Measurements from ENCODE around the gene RUVBL2.
"Not testable (repeated sequence)": the region's sequence is repeated elsewhere in the genome, so short reads cannot be mapped to it uniquely, and the experiment has no call there.

RUVBL2 gene

DNA sequence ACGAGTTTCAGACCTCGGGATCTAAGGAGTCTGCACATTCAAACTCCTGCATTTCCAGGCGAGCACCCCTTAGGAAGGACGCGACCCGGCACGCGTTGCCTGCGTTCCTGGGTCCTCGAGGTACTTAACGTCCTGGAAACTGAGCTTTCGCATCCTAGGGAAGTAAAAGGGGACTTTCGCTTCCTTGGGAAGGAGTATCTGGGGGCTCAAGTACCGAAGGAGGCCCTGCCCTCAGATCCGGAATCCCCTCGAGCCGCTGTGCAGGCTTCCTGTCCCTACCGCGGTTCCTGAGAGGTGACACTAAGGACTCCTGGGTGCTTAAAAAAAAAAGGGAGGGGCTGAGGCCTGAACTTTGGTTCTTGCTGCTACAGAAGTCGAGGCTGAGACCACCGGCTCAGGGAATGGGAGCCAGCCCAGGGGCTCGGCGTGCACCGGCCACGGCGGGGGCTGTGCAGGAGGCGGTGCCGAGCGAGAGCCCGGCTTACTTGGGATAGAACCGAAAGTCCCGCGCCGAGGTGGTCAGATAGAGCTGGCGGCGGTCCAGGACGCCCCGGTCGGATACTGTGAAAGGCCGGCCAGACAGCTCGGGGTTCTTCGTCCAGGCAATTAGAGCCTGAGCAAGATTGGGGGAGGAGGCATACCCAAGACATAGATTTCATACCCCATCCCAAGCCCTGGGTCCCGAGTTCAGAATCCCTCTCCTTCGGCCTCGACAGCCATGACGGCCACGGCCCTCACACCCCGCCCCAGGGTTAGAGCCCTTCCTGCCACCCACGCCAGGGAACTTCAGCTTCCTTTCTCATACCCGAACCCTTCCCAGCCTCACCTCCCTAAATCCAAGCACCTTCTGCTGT lies 24.9 kb downstream of the RUVBL2 start:
- peak; percentile 3 for DNase-seq (ENCODE audit: low spot score)

DNA sequence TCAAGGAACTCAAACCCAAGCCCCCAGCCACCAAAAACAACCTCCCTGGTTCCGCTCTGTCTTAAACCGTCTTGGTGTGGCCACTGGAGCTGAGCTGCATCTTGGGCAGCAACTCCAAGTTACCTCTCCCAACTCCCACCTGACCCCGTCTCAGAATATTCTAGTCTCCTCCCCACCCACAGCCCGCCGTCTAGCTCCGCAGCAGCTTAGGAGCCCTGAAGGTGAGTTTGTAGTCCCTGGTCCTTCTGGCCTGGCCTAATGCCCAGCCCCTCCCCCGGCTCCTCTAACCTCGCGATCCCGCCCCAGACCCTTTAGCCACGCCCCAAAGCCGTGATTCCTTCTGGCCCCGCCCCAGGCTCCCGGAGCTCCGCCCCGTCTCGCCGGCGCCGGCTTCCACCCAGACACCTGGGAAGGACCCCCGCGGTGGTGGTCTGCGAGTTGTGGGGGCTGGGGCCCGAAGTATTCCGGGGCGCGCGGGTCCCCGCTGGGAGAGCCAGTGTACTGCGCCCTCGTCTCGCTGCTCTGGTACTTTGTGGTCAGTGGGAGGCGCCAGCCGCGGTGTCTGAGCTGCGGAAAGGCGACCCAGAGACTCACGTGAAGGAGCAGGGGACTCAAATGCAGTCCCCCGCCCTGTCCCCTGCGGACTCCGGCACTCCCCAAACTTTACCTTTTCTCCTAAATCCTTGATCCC lies 25.7 kb downstream of the RUVBL2 start:
- peak; percentile 84 for DNase-seq (ENCODE audit: low spot score)

DNA sequence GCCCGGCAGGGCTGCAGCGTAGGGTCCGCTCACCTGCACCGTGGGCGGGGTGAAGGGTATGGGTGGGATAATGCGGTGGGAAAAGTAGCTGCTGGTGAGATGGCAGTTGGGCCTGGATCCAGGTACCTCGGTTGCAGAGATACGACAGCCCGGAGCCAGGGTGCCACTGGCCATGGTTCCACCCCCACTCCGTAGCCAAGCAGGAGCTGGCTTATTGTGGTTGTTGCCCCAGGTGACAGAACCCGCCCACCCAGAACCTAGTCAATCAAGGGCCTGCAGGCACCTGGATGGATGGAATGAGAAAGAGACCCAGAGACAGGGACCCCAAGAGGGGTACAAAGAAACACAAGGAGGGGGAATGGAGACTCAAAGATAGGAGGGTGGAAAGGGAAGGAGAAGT lies 26.7 kb downstream of the RUVBL2 start:
- DNase-seq (ENCODE audit: low spot score) = peak; percentile 50

DNA sequence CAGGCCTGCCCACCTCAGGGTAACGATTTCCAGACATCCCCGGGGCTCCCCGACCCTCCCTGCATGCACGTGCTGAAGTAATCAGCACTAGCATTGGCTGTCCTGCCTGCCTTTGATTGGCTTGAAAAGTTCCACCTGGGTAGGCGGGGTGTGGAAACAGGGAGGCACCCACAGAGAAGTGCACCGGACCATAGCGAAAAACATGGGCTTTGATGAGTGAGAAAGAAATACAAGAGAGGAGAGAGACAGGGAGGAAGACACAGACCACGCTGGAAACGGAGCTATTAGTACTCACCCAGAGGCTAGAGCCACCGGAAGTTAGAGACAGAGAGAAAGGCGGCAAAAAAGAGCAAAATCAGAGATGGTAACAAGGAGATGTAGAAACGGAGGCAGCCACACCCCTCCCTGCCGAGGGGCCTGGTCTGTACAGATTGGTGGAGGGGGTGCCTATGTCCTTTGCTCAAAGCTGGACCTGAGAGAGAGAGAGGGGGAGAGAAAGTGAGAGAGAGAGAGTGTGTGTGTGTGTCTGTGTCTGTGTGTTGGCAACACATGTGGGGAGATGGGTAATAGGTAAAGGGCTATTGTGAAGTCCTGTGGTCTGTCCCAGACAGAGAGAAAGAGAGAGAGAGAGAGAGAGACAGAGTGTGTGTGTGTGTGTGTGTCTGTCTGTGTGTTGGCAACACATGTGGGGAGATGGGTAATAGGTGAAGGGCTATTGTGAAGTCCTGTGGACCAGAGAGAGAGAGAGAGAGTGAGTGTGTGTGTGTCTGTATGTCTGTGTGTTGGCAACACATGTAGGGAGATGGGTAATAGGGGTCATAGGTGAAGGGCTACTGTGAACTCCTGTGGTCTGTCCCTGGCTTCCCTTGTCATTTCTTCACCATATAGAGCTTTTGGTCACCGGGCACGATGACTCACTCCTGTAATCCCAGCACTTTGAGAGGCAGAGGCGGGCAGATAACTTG lies 27.5 kb downstream of the RUVBL2 start:
- DNase-seq (ENCODE audit: low spot score) = peak; percentile 49

DNA sequence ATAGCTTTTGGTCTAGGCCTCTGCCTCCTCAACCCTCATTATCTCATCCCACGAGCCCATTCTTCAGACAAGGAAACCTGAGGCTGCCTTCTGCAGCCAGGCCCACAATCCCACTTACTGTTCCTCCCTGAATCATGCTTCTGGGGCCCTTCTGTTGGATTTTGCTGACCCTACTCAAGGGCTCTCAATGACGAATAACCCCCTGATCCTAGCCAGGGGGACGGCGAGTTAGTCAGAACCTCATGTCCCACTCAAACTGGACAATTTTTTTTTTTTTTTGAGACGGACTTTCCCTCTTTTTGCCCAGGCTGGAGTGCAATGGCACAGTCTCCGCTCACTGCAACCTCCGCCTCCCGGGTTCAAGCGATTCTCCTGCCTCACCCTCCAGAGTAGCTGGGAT lies 28.4 kb downstream of the RUVBL2 start:
- no peak for DNase-seq (ENCODE audit: low spot score)

DNA sequence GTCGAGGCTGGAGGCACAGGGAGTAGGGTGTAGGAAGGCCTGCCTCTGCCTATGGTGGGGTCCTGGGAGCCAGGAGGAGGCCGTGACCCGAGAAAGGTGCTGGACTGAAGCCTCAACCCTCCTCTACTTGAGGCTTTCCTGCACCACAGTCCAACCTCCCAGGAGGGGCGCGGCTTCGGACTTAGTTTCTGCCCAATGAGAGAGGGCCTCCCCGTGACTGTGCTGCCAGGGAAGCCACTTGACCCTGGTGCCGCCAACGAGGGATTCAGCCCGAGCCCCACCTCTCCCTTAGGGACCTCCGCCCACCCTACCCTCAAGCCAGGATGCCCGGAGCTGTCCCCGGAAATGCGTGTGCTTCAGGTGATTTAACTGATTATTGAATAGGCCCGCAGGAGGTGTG lies 30.5 kb downstream of the RUVBL2 start, which contains the start of gene CGB3:
TSS of gene CGB3 (minus strand) at position 101 of the 400 bp plus-strand sequence. CDS start 362 bp downstream, outside the sequence.
- not testable (repeated sequence) for DNase-seq (ENCODE audit: low spot score)

DNA sequence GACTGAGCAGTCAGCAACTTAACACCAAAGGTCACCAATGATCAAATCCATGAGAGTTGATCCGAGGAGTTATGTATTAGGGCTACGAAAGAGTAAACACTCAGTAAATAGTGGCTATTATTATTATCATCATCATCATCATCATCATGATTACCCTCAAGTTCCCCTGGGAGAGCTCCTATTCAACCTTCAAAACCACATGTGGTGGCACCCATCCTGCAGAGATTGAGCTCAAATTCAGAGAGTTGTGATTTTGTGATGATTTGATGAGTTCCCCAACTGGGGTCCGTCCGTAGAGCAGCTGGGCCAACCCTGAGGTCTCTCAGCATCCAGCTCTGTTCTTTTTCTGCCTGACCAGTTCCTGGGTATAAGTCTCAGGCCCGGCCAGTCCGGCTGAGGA lies 31.4 kb downstream of the RUVBL2 start:
- not testable (repeated sequence) for DNase-seq (ENCODE audit: low spot score)

DNA sequence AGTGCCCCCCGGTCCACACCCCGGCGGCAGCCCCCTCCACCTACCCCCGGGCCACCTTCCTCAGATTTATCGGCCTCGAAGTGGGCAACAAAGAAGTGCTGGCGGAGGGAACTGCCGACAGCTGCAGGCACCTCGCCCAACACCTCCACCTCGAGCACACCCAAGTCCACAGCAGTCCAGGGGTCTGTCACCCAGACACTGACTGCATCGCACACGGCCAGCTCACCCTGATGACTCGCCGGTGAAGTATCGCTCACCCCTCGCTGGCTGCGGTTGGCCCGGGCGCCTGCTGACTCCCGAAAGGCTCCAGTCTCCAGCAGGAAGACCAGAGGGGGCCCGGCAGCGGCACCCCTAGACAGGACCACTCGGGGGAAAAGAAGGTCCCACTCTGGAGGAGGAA lies 31.9 kb downstream of the RUVBL2 start:
- not testable (repeated sequence) for DNase-seq (ENCODE audit: low spot score)

DNA sequence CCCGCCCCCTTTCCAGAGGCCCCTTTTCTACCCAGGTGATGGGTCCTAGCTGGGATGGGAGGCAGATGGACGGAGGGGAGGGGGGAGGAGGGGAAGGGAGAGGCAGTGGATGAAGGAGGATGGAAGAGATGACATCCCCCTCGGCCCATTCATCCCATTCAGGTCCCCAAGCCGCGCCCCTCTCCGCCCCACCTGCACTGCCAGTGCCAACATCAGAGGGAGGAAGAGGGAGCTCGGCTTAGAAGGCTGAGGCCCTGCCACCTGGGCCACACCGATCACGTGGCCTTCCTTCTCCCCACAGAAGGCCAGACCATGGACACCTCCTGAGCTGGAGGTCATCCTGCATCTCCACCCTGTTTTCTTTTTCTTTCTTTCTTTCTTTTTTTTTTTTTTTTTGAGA lies 35.0 kb downstream of the RUVBL2 start:
- not testable (repeated sequence) for DNase-seq (ENCODE audit: low spot score)

DNA sequence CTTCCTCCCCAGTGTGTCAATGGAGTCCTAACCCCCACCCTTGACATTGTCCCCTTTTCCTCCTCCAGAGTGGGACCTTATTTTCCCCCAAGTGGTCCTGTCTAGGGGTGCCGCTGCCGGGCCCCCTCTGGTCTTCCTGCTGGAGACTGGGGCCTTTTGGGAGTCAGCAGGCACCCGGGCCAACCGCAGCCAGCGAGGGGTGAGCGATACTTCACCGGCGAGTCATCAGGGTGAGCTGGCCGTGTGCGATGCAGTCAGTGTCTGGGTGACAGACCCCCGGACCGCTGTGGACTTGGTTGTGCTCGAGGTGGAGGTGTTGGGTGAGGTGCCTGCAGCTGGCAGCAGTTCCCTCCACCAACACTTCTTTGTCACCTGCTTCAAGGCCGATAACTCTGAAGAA lies 36.1 kb downstream of the RUVBL2 start:
- not testable (repeated sequence) for DNase-seq (ENCODE audit: low spot score)

DNA sequence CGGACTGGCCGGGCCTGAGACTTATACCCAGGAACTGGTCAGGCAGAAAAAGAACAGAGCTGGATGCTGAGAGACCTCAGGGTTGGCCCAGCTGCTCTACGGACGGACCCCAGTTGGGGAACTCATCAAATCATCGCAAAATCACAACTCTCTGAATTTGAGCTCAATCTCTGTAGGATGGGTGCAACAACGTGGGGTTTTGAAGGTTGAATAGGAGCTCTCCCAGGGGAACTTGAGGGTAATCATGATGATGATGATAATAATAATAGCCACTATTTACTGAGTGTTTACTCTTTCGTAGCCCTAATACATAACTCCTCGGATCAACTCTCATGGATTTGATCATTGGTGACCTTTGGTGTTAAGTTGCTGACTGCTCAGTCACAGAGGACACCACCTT lies 36.6 kb downstream of the RUVBL2 start:
- DNase-seq (ENCODE audit: low spot score) = not testable (repeated sequence)

DNA sequence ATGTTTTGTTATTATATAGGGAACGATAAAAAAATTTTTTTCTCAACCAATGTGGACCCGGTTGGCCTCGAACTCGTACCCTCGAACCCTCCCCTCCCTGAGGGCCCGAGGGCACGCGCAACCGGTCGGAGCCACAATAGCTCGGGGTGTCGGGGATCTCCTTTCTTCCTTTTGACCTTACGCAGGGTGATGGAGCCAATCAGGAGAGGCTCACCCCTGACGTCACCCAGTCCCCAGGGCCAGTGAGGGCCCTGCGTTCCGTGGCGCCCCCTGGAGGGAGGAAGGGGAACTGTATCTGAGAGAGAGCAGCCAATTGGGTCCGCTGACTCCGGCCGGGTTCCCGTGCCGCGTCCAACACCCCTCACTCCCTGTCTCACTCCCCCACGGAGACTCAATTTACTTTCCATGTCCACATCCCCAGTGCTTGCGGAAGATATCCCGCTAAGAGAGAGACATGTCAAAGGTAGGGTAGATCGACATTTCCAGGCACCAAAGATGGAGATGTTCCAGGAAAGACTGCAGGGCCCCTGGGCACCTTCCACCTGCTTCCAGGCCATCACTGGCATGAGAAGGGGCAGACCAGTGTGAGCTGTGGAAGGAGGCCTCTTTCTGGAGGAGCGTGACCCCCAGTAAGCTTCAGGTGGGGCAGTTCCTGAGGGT lies 38.1 kb downstream of the RUVBL2 start, which contains the start of gene CGB2:
TSS of gene CGB2 (plus strand) at position 249 of the 660 bp plus-strand sequence. CDS start at position 455, 206 bp downstream.
- peak; percentile 75 for DNase-seq (ENCODE audit: low spot score)

DNA sequence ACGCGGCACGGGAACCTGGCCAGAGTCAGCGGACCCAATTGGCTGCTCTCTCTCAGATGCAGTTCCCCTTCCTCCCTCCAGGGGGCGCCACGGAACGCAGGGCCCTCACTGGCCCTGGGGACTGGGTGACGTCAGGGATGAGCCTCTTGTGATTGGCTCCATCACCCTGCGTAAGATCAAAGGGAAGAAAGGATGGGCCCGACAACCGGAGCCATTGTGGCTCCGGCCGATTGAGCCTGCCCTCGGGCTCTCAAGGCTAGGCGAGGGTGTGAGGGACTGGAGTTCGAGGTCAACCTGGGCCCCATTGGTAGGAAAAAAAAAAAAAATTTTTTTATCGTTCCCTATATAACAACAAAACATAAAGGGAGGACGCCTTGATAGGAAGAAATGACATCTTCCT lies 43.1 kb downstream of the RUVBL2 start, which contains the start of gene CGB1:
TSS of gene CGB1 (minus strand) at position 81 of the 400 bp plus-strand sequence. CDS start 184 bp downstream, outside the sequence.
- peak; percentile 65 for DNase-seq (ENCODE audit: low spot score)

DNA sequence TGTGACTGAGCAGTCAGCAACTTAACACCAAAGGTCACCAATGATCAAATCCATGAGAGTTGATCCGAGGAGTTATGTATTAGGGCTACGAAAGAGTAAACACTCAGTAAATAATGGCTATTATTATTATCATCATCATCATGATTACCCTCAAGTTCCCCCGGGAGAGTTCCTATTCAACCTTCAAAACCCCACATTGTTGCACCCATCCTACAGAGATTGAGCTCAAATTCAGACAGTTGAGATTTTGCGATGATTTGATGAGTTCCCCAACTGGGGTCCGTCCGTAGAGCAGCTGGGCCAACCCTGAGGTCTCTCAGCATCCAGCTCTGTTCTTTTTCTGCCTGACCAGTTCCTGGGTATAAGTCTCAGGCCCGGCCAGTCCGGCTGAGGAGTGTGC lies 44.4 kb downstream of the RUVBL2 start:
- DNase-seq (ENCODE audit: low spot score) = not testable (repeated sequence)

DNA sequence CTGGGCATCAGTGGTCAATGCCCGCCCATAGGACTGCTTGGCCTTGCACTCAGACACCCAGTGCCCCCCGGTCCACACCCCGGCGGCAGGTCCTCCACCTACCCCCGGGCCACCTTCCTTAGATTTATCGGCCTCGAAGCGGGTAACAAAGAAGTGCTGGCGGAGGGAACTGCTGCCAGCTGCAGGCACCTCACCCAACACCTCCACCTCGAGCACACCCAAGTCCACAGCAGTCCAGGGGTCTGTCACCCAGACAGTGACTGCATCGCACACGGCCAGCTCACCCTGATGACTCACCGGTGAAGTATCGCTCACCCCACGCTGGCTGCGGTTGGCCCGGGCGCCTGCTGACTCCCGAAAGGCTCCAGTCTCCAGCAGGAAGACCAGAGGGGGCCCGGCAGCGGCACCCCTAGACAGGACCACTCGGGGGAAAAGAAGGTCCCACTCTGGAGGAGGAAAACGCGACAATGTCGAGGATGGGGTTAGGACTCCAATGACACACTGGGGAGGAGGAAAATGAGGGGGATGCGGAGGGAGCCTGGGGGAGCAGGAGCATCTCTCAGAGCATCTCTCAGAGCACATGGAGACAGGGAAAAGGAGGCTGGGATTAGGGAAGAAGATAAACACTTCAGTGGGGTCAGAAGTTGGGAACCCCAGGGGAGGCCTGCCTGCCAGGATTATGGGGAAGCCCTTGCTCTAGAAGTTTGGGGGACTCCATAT lies 45.0 kb downstream of the RUVBL2 start:
- DNase-seq (ENCODE audit: low spot score) = not testable (repeated sequence)

DNA sequence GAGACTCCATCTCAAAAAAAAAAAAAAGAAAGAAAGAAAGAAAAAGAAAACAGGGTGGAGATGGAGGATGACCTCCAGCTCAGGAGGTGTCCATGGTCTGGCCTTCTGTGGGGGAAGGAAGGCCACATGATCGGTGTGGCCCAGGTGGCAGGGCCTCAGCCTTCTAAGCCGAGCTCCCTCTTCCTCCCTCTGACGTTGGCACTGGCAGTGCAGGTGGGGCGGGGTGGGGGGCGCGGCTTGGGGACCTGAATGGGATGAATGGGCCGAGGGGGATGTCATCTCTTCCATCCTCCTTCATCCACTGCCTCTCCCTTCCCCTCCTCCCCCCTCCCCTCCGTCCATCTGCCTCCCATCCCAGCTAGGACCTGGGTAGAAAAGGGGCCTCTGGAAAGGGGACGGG lies 46.0 kb downstream of the RUVBL2 start:
- DNase-seq (ENCODE audit: low spot score) = not testable (repeated sequence)

DNA sequence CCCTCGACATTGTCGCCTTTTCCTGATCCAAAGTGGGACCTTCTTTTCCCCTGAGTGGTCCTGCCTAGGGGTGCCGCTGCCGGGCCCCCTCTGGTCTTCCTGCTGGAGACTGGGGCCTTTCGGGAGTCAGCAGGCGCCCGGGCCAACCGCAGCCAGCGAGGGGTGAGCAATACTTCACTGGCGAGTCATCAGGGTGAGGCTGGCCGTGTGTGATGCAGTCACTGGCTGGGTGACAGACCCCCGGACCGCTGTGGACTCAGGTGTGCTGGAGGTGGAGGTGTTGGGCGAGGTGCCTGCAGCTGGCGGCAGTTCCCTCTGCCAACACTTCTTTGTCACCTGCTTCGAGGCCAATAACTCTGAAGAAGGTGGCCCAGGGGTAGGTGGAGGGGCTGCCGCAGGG lies 48.5 kb downstream of the RUVBL2 start:
- DNase-seq (ENCODE audit: low spot score) = no peak

DNA sequence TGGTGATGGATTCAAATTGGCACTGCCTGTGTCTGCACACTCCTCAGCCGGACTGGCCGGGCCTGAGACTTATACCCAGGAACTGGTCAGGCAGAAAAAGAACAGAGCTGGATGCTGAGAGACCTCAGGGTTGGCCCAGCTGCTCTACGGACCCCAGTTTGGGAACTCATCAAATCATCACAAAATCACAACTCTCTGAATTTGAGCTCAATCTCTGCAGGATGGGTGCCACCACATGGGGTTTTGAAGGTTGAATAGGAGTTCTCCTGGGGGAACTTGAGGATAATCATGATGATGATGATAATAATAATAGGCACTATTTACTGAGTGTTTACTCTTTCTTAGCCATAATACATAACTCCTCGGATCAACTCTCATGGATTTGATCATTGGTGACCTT lies 49.0 kb downstream of the RUVBL2 start:
- not testable (repeated sequence) for DNase-seq (ENCODE audit: low spot score)

DNA sequence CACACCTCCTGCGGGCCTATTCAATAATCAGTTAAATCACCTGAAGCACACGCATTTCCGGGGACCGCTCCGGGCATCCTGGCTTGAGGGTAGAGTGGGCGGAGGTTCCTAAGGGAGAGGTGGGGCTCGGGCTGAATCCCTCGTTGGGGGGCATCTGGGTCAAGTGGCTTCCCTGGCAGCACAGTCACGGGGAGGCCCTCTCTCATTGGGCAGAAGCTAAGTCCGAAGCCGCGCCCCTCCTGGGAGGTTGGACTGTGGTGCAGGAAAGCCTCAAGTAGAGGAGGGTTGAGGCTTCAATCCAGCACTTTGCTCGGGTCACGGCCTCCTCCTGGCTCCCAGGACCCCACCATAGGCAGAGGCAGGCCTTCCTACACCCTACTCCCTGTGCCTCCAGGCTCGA lies 49.9 kb downstream of the RUVBL2 start, which contains the start of gene CGB5:
TSS of gene CGB5 (plus strand) at position 301 of the 400 bp plus-strand sequence. CDS start 362 bp downstream, outside the sequence.
- DNase-seq (ENCODE audit: low spot score) = not testable (repeated sequence)

DNA sequence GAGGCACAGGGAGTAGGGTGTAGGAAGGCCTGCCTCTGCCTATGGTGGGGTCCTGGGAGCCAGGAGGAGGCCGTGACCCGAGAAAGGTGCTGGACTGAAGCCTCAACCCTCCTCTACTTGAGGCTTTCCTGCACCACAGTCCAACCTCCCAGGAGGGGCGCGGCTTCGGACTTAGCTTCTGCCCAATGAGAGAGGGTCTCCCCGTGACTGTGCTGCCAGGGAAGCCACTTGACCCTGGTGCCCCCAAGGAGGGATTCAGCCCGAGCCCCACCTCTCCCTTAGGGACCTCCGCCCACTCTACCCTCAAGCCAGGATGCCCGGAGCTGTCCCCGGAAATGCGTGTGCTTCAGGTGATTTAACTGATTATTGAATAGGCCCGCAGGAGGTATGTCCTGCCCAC lies 55.3 kb downstream of the RUVBL2 start, which contains the start of gene CGB8:
TSS of gene CGB8 (minus strand) at position 101 of the 400 bp plus-strand sequence. CDS start 372 bp downstream, outside the sequence.
- not testable (repeated sequence) for DNase-seq (ENCODE audit: low spot score)
